ENCODE data around the gene ITCH.
"Not testable (repeated sequence)": the region's sequence is repeated elsewhere in the genome, so short reads cannot be mapped to it uniquely, and the experiment has no call there.

Gene ITCH

DNA sequence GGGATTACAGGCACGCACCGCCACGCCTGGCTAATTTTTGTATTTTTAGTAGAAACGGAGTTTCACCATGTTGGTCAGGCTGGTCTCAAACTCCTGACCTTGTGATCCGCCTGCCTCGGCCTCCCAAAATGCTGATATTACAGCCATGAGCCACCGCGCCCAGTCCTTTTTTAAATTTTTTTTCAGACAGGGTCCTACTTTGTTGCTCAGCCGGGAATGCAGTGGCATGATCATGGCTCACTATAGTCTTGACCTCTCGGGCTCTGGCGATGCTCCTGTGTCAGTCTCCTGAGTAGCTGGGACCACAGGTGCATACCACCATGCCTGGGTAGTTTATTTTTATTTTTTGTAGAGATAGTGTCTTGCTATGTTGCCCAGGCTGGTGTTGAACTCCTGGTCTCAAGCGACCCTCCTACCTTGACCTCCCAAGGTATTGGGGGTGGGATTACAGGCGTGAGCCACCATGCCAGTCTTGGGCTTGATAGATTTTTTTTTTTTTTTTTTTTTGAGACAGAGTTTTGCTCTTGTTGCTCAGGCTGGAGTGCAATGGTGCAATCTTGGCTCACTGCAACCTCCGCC lies 19.9 kb downstream of the ITCH start:
- not testable (repeated sequence) for DNase-seq

DNA sequence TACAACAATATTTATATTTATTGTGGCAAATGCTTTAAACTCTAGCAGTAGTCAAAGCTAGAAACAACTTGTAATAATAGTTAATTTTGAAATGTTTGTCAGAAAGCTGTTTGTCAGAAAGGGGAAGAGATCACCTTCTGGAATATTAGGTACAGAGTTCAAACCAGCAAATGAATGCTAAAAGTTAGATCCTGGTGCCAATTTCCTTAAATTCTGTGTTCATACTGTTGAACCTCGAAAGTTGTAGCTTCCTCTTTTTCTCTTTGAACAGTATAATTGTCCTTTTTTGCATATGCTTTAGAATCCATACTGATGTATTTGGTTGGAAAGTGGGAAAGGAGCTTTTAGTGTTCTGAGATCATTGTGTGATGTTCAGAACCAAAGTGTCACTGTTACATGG lies 22.4 kb downstream of the ITCH start:
- no peak for DNase-seq

DNA sequence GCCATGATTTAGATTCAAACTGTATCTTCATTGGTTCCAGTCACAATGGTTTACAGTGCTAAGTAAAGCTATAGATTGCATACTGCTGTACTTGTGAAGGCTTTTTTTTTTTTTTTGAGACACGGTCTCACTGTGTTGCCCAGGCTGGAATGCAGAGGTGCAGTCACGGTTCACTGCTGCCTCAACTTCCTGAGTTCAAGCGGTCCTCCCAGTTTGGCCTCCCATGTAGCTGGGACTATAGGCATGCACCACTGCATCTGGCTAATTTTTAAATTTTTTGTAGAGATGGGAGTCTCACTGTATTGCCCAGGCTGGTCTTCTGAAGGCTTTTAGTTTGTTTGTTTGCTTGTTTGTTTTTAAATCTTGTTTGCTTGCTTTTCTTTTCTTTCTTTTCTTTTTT lies 24.9 kb downstream of the ITCH start:
- no peak for DNase-seq

DNA sequence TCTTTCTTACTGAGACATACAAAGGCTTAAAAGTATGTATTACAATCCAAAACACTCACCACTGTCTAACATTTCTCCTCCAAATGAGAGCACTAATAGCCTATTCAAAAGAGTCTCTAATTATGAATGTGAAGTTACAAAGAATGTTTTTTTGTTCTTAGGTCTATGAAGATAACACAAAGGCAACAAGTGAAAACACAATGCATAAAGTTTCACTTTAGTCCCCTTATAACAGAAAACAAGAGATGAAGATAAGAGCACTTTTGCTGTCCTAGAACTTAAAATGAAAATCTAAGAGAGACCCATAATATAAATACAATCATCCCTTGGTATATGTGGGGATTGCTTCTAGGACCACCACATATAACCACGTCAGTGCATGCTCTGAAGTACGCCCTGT lies 25.6 kb downstream of the ITCH start:
- no peak for DNase-seq

- DNase-seq: no peak
These were observed 26.3 kb downstream of the ITCH start for GRCh38 chr20:34389206-34389953.

- no peak for DNase-seq
These were observed 27.0 kb downstream of the ITCH start for GRCh38 chr20:34389954-34390555.

- DNase-seq: no peak
These were observed 33.3 kb downstream of the ITCH start for GRCh38 chr20:34396408-34396807.

DNA sequence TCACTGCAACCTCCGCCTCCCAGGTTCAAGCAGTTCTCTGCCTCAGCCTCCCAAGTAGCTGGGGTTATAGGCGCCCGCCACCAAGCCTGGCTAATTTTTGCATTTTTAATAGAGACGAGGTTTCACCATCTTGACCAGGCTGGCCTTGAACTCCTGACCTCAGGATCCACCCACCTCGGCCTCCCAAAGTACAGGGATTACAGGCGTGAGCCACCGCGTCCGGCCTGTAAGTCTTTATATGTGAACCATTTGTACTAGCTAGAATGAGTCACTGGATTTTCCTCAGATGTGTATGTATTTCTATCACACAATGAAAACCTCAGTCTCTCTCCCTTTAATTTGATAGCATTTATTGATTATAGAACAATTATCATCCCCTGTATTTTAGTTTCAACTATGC lies 34.0 kb downstream of the ITCH start:
- no peak for DNase-seq

DNA sequence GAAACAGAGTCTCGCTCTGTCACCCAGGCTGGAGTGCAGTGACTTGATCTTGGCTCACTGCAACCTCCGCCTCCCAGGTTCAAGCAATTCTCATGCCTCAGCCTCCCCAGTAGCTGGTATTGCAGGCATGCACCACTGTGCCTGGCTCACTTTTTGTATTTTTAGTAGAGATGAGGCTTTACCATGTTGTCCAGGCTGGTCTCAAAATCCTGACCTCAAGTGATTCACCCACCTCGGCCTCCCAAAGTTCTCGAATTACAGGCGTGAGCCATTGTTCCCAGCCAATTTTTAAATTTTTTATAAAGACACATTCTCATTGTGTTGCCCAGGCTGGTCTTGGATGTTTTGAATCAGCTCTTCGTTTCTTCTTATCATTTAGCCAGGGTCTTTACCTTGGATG lies 37.7 kb downstream of the ITCH start:
- not testable (repeated sequence) for DNase-seq

GRCh38 chr20:34401741-34402455 lies 38.8 kb downstream of the ITCH start:
- no peak for DNase-seq

- no peak for DNase-seq
These were observed 39.4 kb downstream of the ITCH start for GRCh38 chr20:34402461-34402860.

DNA sequence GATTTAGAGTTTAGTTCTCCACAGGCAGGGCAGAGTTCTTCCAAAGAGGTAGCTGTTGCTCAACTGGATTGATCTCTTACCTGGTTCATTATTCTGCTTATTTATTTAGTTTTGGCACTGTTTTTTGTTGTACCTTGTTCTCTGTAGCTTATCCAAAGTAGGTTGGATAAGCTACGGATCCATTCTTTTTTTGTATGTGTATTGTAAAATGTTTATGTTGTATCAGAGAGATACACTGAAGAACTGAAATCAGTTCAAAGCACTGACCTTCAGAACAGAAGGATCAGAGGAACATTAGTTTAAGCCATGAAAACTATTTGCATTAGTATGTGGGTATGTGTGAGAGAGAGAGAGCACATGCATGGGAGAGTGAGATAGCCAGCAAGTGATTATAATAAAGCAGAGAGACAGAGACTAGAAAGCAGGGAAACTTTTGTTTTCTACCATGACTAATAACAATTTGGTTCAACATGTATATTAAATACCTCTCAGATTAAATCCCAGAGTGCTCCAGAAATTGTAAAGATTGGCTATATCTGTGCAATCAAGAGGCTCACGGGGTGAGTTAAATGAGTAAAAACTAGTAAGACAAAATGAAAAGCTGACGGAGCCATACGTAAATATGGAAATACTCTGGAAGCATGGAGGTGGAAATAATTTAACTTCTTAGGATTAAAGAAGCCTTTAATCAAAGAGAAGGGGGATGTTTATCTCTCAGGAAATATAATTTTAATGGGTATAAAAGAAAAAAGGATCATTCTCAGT lies 40.2 kb downstream of the ITCH start:
- no peak for DNase-seq

DNA sequence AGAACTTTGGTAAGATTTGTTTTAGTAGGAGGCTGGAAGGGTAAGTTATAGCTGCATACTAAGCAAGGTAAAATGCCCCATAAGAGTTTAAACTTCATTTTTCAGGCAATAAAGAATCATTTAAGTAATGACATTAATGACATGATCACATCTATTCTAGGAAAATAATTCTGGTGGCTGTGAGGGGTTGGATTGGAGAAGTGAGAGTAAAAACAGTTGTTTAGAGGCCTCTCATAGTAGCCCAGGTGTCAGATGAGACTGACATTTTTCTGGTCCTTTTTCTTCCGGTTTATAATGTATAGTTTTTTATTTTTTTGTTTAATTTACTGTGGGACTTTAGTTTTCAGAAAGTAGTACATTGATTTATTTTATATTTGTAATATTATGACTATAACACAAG lies 40.8 kb downstream of the ITCH start:
- no peak for DNase-seq

- DNase-seq: no peak
These were observed 41.7 kb downstream of the ITCH start for GRCh38 chr20:34404803-34405202.

- DNase-seq: peak; percentile 55
These were observed 42.2 kb downstream of the ITCH start for GRCh38 chr20:34405247-34405651.

- not testable (repeated sequence) for DNase-seq
These were observed 42.9 kb downstream of the ITCH start for GRCh38 chr20:34405942-34406341.

DNA sequence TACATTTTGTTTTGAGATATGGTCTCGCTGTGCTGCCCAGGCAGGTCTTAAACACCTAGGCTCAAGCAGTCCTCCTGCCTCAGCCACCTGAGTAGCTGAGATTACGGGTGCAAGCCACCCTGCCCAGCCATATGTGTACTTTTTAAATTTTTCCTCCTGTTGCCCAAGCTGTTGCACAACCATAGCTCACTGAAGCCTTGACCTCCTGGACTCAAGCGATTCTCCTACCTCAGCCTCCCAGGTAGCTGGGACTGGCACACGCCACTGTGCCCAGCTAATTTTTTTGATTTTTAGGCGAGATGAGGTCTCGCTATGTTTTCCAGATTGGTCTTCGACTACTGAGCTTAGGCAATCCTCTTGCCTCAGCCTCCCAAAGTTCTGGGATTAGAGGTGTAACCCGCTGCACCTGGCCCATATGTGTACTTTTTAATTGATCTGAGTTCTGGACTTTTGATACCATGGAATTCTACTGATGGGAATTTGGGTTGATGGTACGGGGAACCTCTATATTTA lies 44.9 kb downstream of the ITCH start:
- DNase-seq: no peak

- no peak for DNase-seq
These were observed 47.3 kb downstream of the ITCH start for GRCh38 chr20:34410336-34410735.

- no peak for DNase-seq
These were observed 49.4 kb downstream of the ITCH start for GRCh38 chr20:34412453-34412852.

DNA sequence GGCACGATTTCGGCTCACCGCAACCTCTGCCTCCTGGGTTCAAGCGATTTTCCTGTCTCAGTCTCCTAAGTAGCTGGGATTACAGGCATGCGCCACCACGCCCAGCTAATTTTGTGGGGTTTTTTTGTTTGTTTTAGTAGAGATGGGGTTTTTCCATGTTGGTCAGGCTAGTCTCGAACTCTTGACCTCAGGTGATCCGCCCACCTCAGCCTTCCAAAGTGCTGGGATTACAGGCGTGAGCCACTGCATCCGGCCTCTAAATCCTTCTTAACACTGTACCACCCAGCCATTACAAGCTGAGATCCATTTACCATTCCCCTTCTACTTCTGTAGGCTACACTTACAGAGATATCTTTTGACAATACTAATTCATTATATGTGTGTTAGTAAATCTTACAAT lies 51.5 kb downstream of the ITCH start:
- DNase-seq: not testable (repeated sequence)

DNA sequence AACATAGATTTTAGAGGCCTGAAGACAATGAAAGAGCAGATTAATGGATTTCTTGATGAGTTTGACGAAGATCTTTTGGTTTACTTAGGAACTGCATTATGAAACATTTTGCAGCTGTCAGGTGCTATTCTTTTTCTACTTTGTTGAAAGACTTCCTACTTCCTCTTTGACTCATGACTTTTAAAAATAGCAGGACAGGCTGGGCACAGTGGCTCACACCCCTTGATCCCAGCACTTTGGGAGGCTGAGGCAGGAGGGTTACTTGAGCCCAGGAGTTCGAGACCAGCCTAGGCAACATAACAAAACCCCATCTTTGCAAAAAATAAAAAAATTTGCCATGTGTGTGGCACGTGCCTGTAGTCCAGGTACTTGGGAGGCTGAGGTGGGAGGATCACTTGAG lies 52.0 kb downstream of the ITCH start:
- no peak for DNase-seq

- no peak for DNase-seq
These were observed 57.1 kb downstream of the ITCH start for GRCh38 chr20:34420146-34420545.

DNA sequence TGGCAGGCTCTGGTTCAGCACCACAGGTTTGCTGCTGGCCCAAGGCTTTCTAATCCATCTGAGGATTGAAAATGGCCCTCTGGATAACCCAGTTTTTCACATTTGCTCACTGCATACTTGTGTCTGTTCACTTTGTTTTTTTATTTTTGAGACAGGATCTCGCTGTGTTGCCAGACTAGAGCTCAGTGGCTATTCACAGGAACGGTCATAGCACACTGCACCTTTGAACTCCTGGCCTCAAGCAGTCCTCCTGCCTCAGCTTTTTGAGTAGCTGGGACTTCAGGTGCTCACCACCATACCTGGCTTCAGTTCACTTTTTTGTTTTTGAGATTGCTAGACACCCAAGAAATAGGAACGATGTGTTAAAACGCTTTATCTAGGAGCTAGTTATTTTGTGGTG lies 57.9 kb downstream of the ITCH start:
- DNase-seq: no peak
